HCT116 (cell line): Measurements from ENCODE around the gene LHFPL4. TPM values are rescaled to one million over a fixed set of nuclear protein-coding genes. Genes with fewer than 3 reads are reported as not detected.
A peak's percentile ranks its signal among the peaks of the same experiment; 100 is the strongest.

Experiments used
- ATAC-seq: fragments of 200-7000 bp; cut with Tn5 transposase; 2 replicates; pipeline ENCODE4 v1.9.1; 2020; ENCODE audit warnings: mild to moderate bottlenecking, moderate library complexity
- BruUV-seq: library from RNA; stranded (reverse); fragments of 400-500 nt; replicated peaks from 2 replicates; lab custom pipeline; 2021; lab: Mats Ljungman, UMichigan
- CTCF ChIA-PET: fragments of 300-600 bp; sonication (Branson Sonifier 250); formaldehyde crosslinking; loops from one replicate; lab custom pipeline; 2021; ENCODE audit warnings: antibody characterized with exemption; lab: Charles Lee
- POLR2A ChIA-PET: fragments of 300-600, 350-600 bp; sonication (Branson Sonifier 250); formaldehyde crosslinking; loops from one replicate; lab custom pipeline; 2021; ENCODE audit warnings: antibody characterized with exemption; lab: Charles Lee
- RAD21 ChIA-PET, 2 experiments: fragments of 300-600 bp; sonication (Branson Sonifier 250); formaldehyde crosslinking; loops; one replicate each; lab custom pipeline; 2023; ENCODE audit warnings: low total read pairs in 2 of 2; ENCODE audit not compliant: uncharacterized antibody in 2 of 2, unreplicated experiment in 2 of 2, low non-redundant PET in 1 of 2; lab: Charles Lee
- DNase-seq: peaks from one replicate; pipeline ENCODE4 v3.0.0-alpha.2; 2010; ENCODE audit warnings: low read depth, low spot score
- H2AFZ ChIP-seq: fragments of 200-600 bp; shearing (Covaris generic), sonication (generic); 2 replicates; pipeline ENCODE4 v1.6.1; 2017; ENCODE audit warnings: low read depth, mixed run types, mixed read lengths, antibody characterized with exemption, low read length; ENCODE audit not compliant: poor library complexity, severe bottlenecking
- H3K27ac ChIP-seq: 2 replicates; pipeline ENCODE4 v1.5.1; 2012; ENCODE audit warnings: low read depth, low read length
- H3K27me3 ChIP-seq: fragments of 200-600 bp; sonication (generic); 2 replicates; pipeline ENCODE4 v1.6.1; 2016; ENCODE audit warnings: mixed run types, low read length, mixed read lengths; ENCODE audit not compliant: insufficient read depth
- H3K36me3 ChIP-seq, 2 experiments: fragments of 200-500 bp in 1 of 2; fragments of 200-600 bp in 1 of 2; sonication (Bioruptor generic) in 1 of 2; sonication (generic) in 1 of 2; 2 replicates each; pipeline versions ENCODE4 v1.5.1 to v1.6.1; 2014 to 2016; ENCODE audit warnings: low read length in 2 of 2, inconsistent platforms in 1 of 2, mixed read lengths in 1 of 2, mixed run types in 1 of 2; ENCODE audit not compliant: insufficient read depth in 2 of 2, control insufficient read depth in 1 of 2
- H3K4me1 ChIP-seq, 2 experiments: fragments of 200-600 bp in 1 of 2; sonication (generic) in 1 of 2; 2 replicates each; pipeline versions ENCODE4 v1.5.1 to v1.6.1; 2012 to 2017; ENCODE audit warnings: low read length in 2 of 2, inconsistent platforms in 1 of 2, mild to moderate bottlenecking in 1 of 2, mixed read lengths in 1 of 2, mixed run types in 1 of 2, moderate library complexity in 1 of 2; ENCODE audit not compliant: insufficient read depth in 2 of 2, control insufficient read depth in 1 of 2
- H3K4me2 ChIP-seq: fragments of 200-600 bp; sonication (generic); 2 replicates; pipeline ENCODE4 v1.6.1; 2017; ENCODE audit warnings: mixed run types, low read length, mixed read lengths
- H3K4me3 ChIP-seq, 2 experiments: fragments of 200-600 bp in 1 of 2; sonication (generic) in 1 of 2; replicated peaks in 1 of 2; 2 replicates each; pipeline ENCODE4 v1.5.1; 2011 to 2016; ENCODE audit warnings: low read length in 2 of 2, control low read depth in 1 of 2, low read depth in 1 of 2, mild to moderate bottlenecking in 1 of 2, mixed read lengths in 1 of 2, mixed run types in 1 of 2
- H3K79me2 ChIP-seq: fragments of 200-600 bp; sonication (generic); 2 replicates; pipeline ENCODE4 v1.6.1; 2017; ENCODE audit warnings: mild to moderate bottlenecking, mixed run types, low read length, moderate library complexity, mixed read lengths; ENCODE audit not compliant: insufficient read depth
- H3K9ac ChIP-seq: fragments of 200-600 bp; sonication (generic); 2 replicates; pipeline ENCODE4 v1.6.1; 2016; ENCODE audit warnings: low read length, mixed read lengths
- H3K9me2 ChIP-seq: fragments of 200-600 bp; sonication (generic), shearing (Covaris generic); 2 replicates; pipeline ENCODE4 v1.6.1; 2017; ENCODE audit warnings: mixed run types, mild to moderate bottlenecking, moderate library complexity; ENCODE audit not compliant: insufficient read depth
- H3K9me3 ChIP-seq, 2 experiments: fragments of 200-500 bp in 1 of 2; fragments of 200-600 bp in 1 of 2; sonication (Bioruptor generic) in 1 of 2; sonication (generic) in 1 of 2; 2 replicates each; pipeline ENCODE4 v1.6.1; 2014 to 2017; ENCODE audit warnings: low read length in 2 of 2, mixed read lengths in 2 of 2, inconsistent platforms in 1 of 2, low read depth in 1 of 2, mild to moderate bottlenecking in 1 of 2, mixed run types in 1 of 2, moderate library complexity in 1 of 2; ENCODE audit not compliant: control insufficient read depth in 1 of 2, insufficient read depth in 1 of 2
- H4K20me1 ChIP-seq: fragments of 200-600 bp; sonication (generic), shearing (Covaris generic); 2 replicates; pipeline ENCODE4 v1.6.1; 2017; ENCODE audit warnings: mixed run types, mild to moderate bottlenecking, moderate library complexity; ENCODE audit not compliant: insufficient read depth
- ATF3 ChIP-seq: IDR thresholded peaks from 2 replicates; pipeline ENCODE4 v1.6.1; 2012
- CBX3 ChIP-seq: IDR thresholded peaks from 2 replicates; pipeline ENCODE4 v1.6.1; 2012; ENCODE audit warnings: low read depth
- CEBPB ChIP-seq: IDR thresholded peaks from 2 replicates; pipeline ENCODE4 v1.6.1; 2012; ENCODE audit warnings: low read depth
- EGR1 ChIP-seq: IDR thresholded peaks from 2 replicates; pipeline ENCODE4 v1.6.1; 2012; ENCODE audit warnings: low read depth
- EZH2 ChIP-seq: fragments of 200-600 bp; sonication (generic); IDR thresholded peaks from 2 replicates; pipeline ENCODE4 v1.6.1; 2017; ENCODE audit warnings: antibody characterized with exemption, mixed run types
- EZH2phosphoT487 ChIP-seq: fragments of 200-600 bp; IDR thresholded peaks from 2 replicates; pipeline ENCODE4 v1.6.1; 2018; ENCODE audit warnings: antibody characterized with exemption, borderline replicate concordance
- MAX ChIP-seq: IDR thresholded peaks from 2 replicates; pipeline ENCODE4 v1.6.1; 2012
- POLR2AphosphoS5 ChIP-seq: IDR thresholded peaks from 2 replicates; pipeline ENCODE4 v1.6.1; 2011; ENCODE audit warnings: mild to moderate bottlenecking, low read depth, low read length, moderate library complexity
- RAD21 ChIP-seq: IDR thresholded peaks from 2 replicates; pipeline ENCODE4 v1.6.1; 2012; ENCODE audit warnings: low read depth, mild to moderate bottlenecking
- SRF ChIP-seq: IDR thresholded peaks from 2 replicates; pipeline ENCODE4 v1.6.1; 2012; ENCODE audit warnings: low read depth
- TCF7L2 ChIP-seq: IDR thresholded peaks from 2 replicates; pipeline ENCODE4 v1.7.0; 2011; ENCODE audit warnings: borderline replicate concordance, inconsistent platforms; ENCODE audit not compliant: insufficient read depth, insufficient read length; ENCODE audit errors: extremely low read depth
- YY1 ChIP-seq: IDR thresholded peaks from 2 replicates; pipeline ENCODE4 v1.6.1; 2011; ENCODE audit warnings: low read length, low read depth, moderate library complexity, mild to moderate bottlenecking; ENCODE audit not compliant: insufficient replicate concordance; ENCODE audit errors: extremely low read depth
- ZBTB33 ChIP-seq: IDR thresholded peaks from 2 replicates; pipeline ENCODE4 v1.6.1; 2011; ENCODE audit warnings: mild to moderate bottlenecking, low read length, moderate library complexity; ENCODE audit not compliant: insufficient replicate concordance; ENCODE audit errors: extremely low read depth
- ZNF274 ChIP-seq: fragments of 200-500 bp; sonication (Bioruptor generic); IDR thresholded peaks from 2 replicates; pipeline ENCODE4 v1.6.1; 2014; ENCODE audit warnings: mild to moderate bottlenecking, low read depth, low read length, inconsistent platforms
- intact Hi-C: fragments of 100-400 bp; cut with micrococcal nuclease; formaldehyde crosslinking; loops from 2 replicates; pipeline ENCODE4 v1.10.0; 2022
- total RNA-seq: library from RNA; stranded (reverse); gene quantifications from one replicate; pipeline ENCODE4 v1.2.1, GENCODE V29; 2021; ENCODE audit not compliant: unreplicated experiment

LHFPL4 gene
- total RNA-seq, 1 experiment from 2014 or later, result not detected

GRCh38 chr3:9485248-9485647 lies 68.4 kb downstream of the LHFPL4 start:
- H3K27ac ChIP-seq, result no peak overlapping the region
- H3K9me3 ChIP-seq, result no peaks in the 10 kb centered on the region
- BruUV-seq, result TSS peak; percentile 14
- peaks cover 12 to 15% of the 10 kb centered on the region in 2 experiments; a peak in 3 of 4 replicates for H3K36me3 ChIP-seq
- H3K4me2 ChIP-seq, result no peak overlapping the region
- H2AFZ ChIP-seq, result no peak overlapping the region
- DNase-seq, result no peak
- TF ChIP-seq ATF3 (no peak), CEBPB (no peak), YY1 (no peak), RAD21 (no peak), ZBTB33 (no peak), TCF7L2 (no peak), SRF (no peak), POLR2AphosphoS5 (no peak), EZH2phosphoT487 (no peak), CBX3 (no peak), EZH2 (no peak), EGR1 (no peak), MAX (no peak), ZNF274 (no peak)
- ChIA-PET CTCF (no interaction called here), POLR2A (no interaction called here), RAD21 (no interaction called here)
- no peaks in the 10 kb centered on the region for H3K4me1 ChIP-seq
- ATAC-seq, result no peak
- H3K9ac ChIP-seq, result no peak overlapping the region
- H3K79me2 ChIP-seq, result no peaks in the 10 kb centered on the region
- no peaks in the 10 kb centered on the region for H3K9me2 ChIP-seq
- intact Hi-C loops, result no loop called here
- H4K20me1 ChIP-seq, result no peaks in the 10 kb centered on the region
- H3K4me3 ChIP-seq, result no peak overlapping the region
- no peaks in the 10 kb centered on the region for H3K27me3 ChIP-seq
